B cell (primary cell): Measurements from ENCODE around the gene PRDM13.

Source experiments
- EZH2 ChIP-seq: IDR thresholded peaks from 2 replicates; pipeline ENCODE4 v1.6.1; 2012; ENCODE audit warnings: borderline replicate concordance, low read depth, mild to moderate bottlenecking, moderate library complexity, low read length; ENCODE audit not compliant: insufficient read depth, poor library complexity, severe bottlenecking
- TF ChIP-seq, protein P1 (sequence below): fragments of 200-600 bp; IDR thresholded peaks from one replicate; pipeline ENCODE4 v1.8.0; 2022; ENCODE audit warnings: antibody characterized with exemption, mild to moderate bottlenecking

DNA sequence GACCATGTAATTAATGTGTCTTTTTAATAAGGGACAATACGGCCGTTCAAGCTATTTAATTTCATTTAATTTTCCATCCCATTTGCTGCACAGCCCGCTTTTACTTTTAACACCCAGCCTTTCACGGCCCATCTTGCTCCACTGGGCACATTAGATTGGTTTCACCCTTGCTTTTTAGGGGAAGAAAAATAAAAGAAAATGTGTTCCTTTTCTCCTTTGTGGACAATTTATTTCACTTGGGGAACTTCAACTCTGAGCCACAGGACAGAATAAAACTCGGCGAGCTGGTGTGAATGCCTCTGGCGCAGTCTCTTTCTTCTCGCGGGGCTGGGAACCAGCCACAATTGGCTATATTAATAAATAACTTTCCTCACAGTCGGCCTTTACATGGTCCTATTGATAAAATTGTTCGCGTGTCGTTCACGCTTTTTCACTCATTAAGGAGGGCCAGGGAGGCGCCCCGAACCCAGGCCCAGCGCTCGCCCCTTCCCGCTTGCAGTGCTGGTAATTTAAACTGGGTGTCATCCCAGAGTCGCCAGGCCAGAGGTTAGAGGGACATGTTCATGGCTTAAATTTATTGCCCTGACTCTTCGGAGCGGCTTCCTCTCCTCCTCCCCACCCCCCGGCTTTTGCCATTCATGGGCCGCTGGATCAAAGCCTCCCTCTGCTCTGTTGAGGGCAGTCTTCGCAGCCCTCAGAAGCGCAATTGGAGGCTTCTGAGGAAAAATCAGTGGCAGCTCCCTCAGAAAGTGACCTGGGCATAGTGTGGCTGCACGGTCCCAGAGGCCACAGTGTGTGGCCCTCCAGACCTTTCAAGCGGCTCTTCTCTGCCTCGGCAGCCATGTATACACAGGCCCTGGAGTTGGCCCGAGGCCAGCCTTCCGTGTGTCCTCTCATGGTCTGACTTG is 2.2 kb upstream of the PRDM13 start:
- TF ChIP-seq, protein P1, sequence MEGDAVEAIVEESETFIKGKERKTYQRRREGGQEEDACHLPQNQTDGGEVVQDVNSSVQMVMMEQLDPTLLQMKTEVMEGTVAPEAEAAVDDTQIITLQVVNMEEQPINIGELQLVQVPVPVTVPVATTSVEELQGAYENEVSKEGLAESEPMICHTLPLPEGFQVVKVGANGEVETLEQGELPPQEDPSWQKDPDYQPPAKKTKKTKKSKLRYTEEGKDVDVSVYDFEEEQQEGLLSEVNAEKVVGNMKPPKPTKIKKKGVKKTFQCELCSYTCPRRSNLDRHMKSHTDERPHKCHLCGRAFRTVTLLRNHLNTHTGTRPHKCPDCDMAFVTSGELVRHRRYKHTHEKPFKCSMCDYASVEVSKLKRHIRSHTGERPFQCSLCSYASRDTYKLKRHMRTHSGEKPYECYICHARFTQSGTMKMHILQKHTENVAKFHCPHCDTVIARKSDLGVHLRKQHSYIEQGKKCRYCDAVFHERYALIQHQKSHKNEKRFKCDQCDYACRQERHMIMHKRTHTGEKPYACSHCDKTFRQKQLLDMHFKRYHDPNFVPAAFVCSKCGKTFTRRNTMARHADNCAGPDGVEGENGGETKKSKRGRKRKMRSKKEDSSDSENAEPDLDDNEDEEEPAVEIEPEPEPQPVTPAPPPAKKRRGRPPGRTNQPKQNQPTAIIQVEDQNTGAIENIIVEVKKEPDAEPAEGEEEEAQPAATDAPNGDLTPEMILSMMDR: no peak
- TF ChIP-seq EZH2: peak; percentile 72
